PC-3 (cell line): Measurements from ENCODE around the gene ACYP2.

Experiments used
- EZH2 ChIP-seq: fragments of 300-600 bp; sonication (generic); IDR thresholded peaks from one replicate; pipeline ENCODE4 v1.6.1; 2017; ENCODE audit warnings: antibody characterized with exemption, mild to moderate bottlenecking, low read length; ENCODE audit not compliant: unreplicated experiment
- TF ChIP-seq, protein P1 (sequence below): fragments of 300-600 bp; sonication (generic); conservative IDR thresholded peaks from 2 replicates; pipeline ENCODE4 v1.5.1; 2017; ENCODE audit warnings: antibody characterized with exemption, low read depth, mild to moderate bottlenecking, low read length

DNA sequence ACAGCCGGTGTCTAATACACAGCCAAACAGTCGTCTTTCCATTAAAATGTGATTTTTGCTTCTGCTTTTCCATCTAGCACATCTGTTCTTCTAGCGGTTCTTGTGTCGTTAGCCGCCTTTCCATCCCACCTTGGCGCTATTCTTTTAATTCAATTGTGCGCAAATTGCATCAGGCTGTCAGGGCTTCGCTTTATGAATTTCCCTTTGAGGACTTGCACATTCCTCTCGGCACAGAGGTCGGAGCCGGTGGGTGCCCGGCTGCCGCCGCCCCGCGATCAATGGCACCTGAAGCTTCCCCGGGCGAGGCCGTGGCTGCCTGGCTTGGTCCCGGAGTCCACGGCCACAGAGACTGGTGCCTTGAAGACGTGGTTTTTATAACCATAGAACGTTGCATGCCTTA is 174.5 kb downstream of the ACYP2 start:
- TF ChIP-seq, protein P1, sequence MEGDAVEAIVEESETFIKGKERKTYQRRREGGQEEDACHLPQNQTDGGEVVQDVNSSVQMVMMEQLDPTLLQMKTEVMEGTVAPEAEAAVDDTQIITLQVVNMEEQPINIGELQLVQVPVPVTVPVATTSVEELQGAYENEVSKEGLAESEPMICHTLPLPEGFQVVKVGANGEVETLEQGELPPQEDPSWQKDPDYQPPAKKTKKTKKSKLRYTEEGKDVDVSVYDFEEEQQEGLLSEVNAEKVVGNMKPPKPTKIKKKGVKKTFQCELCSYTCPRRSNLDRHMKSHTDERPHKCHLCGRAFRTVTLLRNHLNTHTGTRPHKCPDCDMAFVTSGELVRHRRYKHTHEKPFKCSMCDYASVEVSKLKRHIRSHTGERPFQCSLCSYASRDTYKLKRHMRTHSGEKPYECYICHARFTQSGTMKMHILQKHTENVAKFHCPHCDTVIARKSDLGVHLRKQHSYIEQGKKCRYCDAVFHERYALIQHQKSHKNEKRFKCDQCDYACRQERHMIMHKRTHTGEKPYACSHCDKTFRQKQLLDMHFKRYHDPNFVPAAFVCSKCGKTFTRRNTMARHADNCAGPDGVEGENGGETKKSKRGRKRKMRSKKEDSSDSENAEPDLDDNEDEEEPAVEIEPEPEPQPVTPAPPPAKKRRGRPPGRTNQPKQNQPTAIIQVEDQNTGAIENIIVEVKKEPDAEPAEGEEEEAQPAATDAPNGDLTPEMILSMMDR: no peak
- no peak for TF ChIP-seq EZH2
